Gastrocnemius medialis (tissue), 4 donors: ENCODE measurements around the gene MYL4.

Experiments used
- POLR2A ChIP-seq, 2 donors: fragments of 450-650 bp; IDR thresholded peaks; one replicate each; pipeline ENCODE4 v1.6.1; 2017; ENCODE audit warnings: antibody characterized with exemption in 2 of 2, mild to moderate bottlenecking in 2 of 2, moderate library complexity in 2 of 2
- TF ChIP-seq, protein P1 (sequence below), 5 experiments: fragments of 450-650 bp in 3 of 5; fragments of 200-600 bp in 2 of 5; sonication (generic) in 2 of 5; IDR thresholded peaks in 4 of 5; conservative IDR thresholded peaks in 1 of 5; 1 replicate in 4 of 5; 2 replicates in 1 of 5; pipeline ENCODE4 v1.5.1; 2016 to 2019; ENCODE audit warnings: antibody characterized with exemption in 5 of 5, mild to moderate bottlenecking in 3 of 5, moderate library complexity in 3 of 5

DNA sequence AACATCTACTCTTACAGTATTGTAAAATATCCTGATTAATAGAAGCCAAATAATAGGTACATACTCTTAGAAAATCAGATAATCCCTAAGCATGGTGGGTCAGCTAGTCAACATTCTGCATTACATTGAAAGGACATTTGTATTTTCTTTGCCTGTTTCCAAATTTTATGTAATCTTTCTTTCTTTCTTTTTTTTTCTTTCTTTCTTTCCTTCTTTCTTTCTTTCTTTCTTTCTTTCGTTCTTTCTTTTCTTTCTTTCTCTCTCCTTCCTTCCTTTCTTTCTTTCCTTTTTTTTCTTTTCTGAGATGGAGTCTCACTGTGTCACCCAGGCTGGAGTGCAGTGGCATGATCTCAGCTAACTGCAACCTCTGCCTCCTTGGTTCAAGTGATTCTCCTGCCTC, 63.3 kb downstream of the MYL4 start:
- TF ChIP-seq, protein P1, sequence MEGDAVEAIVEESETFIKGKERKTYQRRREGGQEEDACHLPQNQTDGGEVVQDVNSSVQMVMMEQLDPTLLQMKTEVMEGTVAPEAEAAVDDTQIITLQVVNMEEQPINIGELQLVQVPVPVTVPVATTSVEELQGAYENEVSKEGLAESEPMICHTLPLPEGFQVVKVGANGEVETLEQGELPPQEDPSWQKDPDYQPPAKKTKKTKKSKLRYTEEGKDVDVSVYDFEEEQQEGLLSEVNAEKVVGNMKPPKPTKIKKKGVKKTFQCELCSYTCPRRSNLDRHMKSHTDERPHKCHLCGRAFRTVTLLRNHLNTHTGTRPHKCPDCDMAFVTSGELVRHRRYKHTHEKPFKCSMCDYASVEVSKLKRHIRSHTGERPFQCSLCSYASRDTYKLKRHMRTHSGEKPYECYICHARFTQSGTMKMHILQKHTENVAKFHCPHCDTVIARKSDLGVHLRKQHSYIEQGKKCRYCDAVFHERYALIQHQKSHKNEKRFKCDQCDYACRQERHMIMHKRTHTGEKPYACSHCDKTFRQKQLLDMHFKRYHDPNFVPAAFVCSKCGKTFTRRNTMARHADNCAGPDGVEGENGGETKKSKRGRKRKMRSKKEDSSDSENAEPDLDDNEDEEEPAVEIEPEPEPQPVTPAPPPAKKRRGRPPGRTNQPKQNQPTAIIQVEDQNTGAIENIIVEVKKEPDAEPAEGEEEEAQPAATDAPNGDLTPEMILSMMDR (IDR thresholded peaks at IDR 0.05 in 4 of 5, conservative IDR thresholded peaks at IDR 0.05 in 1 of 5), result no peak
- no peak for TF ChIP-seq POLR2A (IDR thresholded peaks at IDR 0.05)
